Hematopoietic multipotent progenitor cell treated with erythropoietin and hydrocortisone succinate and interleukin-3 and kit ligand, for 17 days (in vitro differentiated cells): ENCODE data around the gene ELMO3.

Source experiments
- DNase-seq: peaks from one replicate; pipeline ENCODE4 v3.0.0-alpha.2; 2015; ENCODE audit warnings: low spot score

The ELMO3 gene

GRCh38 chr16:67182288-67182687 lies 16.6 kb upstream of the ELMO3 start:
- DNase-seq: no peak

- no peak for DNase-seq
Observed at GRCh38 chr16:67183284-67183626, 15.7 kb upstream of the ELMO3 start.

GRCh38 chr16:67183627-67184452 lies 15.1 kb upstream of the ELMO3 start, which contains the start of gene MATCAP1:
Gene MATCAP1, minus strand, starts transcription at chr16:67183963. Its CDS starts 3,353 bp downstream, at chr16:67180610.
- peak; percentile 90 for DNase-seq

- peak; percentile 31 for DNase-seq
Observed at GRCh38 chr16:67184453-67184994, 14.4 kb upstream of the ELMO3 start.

- DNase-seq: peak; percentile 80
Observed at GRCh38 chr16:67184995-67185650, 13.8 kb upstream of the ELMO3 start.

GRCh38 chr16:67185651-67186134 lies 13.2 kb upstream of the ELMO3 start:
- DNase-seq: no peak

- no peak for DNase-seq
Observed at GRCh38 chr16:67186550-67186950, 12.4 kb upstream of the ELMO3 start.

GRCh38 chr16:67187175-67187890 lies 11.6 kb upstream of the ELMO3 start:
- DNase-seq: no peak

- no peak for DNase-seq
Observed at GRCh38 chr16:67188323-67188722, 10.6 kb upstream of the ELMO3 start.

GRCh38 chr16:67188798-67189197 lies 10.1 kb upstream of the ELMO3 start:
- no peak for DNase-seq

GRCh38 chr16:67190041-67190440 lies 8.9 kb upstream of the ELMO3 start, which contains the start of gene EXOC3L1:
Gene EXOC3L1, minus strand, starts transcription at chr16:67190136. Its CDS starts 460 bp downstream, at chr16:67189676.
- no peak for DNase-seq

- peak; percentile 88 for DNase-seq
Observed at GRCh38 chr16:67190448-67191399, 8.2 kb upstream of the ELMO3 start.

GRCh38 chr16:67191411-67191994 lies 7.4 kb upstream of the ELMO3 start:
- DNase-seq: peak; percentile 67

- DNase-seq: peak; percentile 94
Observed at GRCh38 chr16:67191995-67192681, 6.8 kb upstream of the ELMO3 start, which contains the start of gene E2F4. Gene E2F4, plus strand, starts transcription at chr16:67192155. Its CDS starts 73 bp downstream, at chr16:67192228.

- peak; percentile 62 for DNase-seq
Observed at GRCh38 chr16:67192781-67193361, 6.1 kb upstream of the ELMO3 start.

- DNase-seq: peak; percentile 59
Observed at GRCh38 chr16:67193536-67193935, 5.4 kb upstream of the ELMO3 start.

- DNase-seq: peak; percentile 89
Observed at GRCh38 chr16:67194260-67194659, 4.7 kb upstream of the ELMO3 start.

- peak; percentile 41 for DNase-seq
Observed at GRCh38 chr16:67195676-67196075, 3.3 kb upstream of the ELMO3 start.

- DNase-seq: peak; percentile 35
Observed at GRCh38 chr16:67196881-67197280, 2.0 kb upstream of the ELMO3 start.
